Cerebellar nuclear complex (tissue), 1 donor: ENCODE results near the gene RGS14.
"Not testable (repeated sequence)": the region's sequence is repeated elsewhere in the genome, so short reads cannot be mapped to it uniquely, and the experiment has no call there.

Source experiments
- DNase-seq, 2 experiments: peaks; one replicate each; lab custom pipeline; 2025; lab: John Stamatoyannopoulos, UW

The RGS14 gene

DNA sequence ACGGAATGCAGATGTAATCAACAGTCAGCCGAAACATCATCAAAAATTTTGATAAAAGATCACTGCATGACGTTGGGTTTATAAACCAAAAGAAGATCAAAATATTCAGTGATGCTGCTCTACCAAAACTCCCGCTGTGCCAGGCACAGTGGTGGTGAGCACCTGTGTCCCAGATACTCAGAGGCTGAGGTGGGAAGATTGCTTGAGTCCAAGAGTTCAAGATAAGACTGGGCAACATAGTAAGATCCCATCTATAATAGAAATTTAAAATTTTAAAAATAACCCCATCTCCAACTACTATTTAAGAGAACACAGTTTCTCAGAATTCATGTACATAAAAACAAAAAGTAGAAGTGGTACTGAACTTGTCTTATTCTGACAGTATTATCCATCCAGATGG, 10.0 kb upstream of the RGS14 start:
- no peak for DNase-seq

DNA sequence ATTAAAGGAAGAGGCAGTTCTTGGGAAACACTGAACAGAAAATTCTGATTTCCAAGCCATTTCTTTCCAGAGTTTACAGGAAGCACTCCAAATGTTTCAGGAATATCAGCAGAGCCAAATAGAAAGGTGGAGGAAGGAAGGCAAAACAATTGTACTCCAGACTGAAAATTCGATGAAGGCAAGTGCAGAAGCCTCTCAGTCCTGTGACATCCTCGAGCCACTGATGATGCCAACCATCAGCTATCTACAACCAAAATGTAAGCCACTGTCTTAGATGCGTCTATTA, 8.4 kb upstream of the RGS14 start:
- no peak for DNase-seq

DNA sequence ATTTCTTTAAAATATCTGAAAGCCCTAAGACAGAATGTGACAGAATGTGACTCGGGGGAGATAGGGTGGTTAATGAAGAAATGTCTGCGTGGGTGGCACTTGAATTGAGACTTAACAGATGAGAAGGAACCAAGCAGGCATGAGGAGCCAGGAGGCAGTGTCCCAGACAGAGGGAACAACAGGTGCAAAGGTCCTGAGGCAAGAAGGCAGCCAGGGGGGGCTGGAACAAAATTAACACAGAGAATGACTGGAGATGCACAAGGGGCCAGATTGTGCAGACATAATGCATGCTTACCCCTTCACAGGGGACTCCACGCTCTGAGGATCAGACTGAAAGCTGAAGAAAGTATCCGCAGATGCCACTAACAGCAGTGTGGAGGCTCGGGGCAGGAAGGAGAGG, 8.0 kb upstream of the RGS14 start:
- no peak for DNase-seq

DNA sequence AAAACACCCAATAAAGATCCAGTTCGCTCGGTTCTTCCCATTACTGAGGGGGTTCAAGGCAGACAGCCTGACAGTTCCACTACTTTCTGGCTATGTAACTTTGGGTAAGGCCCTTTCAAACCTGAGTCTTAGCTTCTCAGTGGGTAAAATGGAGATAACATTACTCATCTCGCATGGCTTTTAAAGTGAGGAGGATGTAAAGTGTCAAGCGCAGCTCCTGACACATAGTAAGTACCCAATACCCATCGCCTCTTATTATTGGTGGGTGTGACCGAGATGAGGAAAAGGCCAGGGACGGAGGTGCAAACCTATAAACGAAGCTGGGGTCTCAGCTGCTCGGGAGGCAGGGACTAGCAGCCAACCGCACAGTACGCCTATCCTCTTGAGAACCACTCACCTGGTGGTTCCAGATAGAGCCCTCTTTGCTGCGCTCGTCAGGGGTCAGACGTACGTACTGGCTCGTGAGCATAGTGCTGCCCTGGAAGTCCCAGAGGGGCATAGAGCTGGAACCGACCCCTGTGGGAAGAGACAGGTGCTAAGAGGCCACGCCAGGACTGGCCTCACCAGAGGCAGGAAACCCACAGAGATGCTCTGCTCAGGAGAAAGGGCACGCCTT, 6.8 kb upstream of the RGS14 start:
- no peak for DNase-seq

DNA sequence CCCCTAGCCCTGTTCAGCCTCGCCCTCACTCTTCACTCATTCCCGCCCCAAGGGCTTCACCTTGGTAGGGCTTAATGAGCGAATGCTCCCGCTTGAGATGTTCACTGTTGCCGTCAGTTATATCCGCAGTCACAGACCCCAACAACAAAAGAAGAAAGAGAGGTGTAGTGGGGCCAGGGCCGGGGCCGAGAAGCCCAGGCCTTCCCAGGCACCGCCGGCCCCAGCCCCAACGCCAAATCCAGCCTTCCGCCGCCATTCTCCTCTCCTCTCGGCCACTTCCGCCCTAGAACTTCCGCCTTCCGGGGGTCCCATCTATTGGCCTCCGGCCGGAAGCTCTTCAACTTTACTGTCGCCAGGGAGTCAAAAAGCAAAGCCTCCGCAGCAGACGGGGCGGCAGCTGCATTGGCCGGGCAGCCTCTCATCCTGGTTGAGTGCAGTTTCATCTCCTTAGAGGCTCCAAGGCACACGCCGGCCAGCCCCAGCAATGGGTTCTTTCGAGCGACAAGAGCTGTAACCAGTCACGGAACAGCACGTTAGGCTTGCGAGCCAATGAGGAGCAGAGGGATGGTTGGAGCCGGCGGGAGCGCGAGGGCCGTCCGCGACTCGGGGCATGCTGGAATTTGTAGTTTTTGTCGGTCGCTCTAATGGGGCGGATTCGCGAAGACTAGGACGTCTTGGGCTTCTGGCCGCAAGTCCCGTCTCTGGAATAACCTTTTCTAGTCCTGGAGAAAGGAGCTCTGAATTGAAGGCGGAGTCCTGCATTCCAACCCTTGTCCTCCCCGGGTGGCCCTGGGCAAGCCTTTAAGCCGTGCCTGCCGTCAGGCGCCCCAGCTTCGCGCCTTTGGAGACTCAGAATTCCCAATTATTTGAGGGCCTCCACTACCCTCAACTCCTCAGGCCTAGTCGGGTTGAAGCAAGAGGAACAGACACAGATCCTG, 6.1 kb upstream of the RGS14 start, which contains the start of gene LMAN2:
Gene LMAN2 (minus strand): TSS at position 277 of the 938 bp plus-strand sequence. CDS start 21 bp downstream, at position 256.
- peak; percentile 80 to 81 for DNase-seq

DNA sequence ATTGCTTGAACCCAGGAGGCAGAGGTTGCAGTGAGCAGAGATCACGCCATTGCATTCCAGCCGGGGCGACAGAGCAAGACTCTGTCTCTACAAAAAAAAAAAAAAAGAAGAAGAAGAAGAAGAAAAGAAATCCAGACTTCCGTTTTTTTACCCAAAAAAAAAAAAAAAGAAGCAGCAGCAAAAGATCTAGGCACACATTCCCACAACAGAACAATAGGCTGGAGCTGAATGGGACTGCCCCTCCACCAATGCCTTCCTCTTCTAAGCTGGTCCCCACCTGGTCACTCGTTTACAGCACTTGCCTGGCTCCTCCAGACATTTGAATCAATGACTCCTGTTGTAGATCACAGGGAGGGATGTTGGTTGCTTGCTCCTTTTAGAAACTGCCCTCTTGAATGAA, 4.6 kb upstream of the RGS14 start:
- no peak for DNase-seq

DNA sequence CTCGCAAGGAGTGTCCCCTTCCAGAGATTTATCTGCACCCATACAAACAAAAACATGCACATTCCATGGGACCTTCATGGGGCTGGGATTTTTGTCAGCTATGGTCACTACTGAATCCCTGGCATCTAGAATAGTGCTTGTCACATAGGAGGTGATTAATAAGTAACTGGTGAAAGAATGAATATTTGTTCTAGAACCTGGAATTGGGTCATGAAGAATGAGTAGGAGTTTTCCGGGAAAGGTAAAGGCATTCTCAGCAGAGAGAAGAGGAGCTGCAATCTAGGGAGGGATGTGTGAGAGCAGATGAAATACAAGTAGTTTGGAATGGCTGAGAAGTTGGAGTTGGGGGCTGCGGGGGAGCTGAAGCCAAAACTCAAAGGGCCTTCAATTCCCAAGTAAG, 3.5 kb upstream of the RGS14 start:
- DNase-seq, result no peak

DNA sequence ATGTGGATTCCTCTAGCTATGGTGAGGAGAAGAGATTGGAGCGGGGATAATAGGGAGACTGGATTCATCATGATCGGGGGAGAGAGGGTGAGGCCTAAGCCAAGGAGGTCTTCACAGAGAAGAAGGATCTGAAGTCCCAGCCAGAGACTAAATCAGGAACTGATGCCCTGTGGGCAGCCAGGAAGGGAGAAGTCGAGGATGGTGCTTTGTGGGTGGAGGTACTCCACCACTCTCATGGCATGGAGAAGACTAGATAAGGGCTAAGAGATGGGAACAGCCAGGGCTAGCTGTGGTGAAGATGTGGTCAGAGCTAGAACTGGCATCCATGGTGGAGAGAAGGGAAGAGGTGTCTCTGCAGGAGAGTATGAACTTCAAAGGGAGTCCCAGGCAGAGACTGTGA, 3.0 kb upstream of the RGS14 start:
- no peak for DNase-seq

DNA sequence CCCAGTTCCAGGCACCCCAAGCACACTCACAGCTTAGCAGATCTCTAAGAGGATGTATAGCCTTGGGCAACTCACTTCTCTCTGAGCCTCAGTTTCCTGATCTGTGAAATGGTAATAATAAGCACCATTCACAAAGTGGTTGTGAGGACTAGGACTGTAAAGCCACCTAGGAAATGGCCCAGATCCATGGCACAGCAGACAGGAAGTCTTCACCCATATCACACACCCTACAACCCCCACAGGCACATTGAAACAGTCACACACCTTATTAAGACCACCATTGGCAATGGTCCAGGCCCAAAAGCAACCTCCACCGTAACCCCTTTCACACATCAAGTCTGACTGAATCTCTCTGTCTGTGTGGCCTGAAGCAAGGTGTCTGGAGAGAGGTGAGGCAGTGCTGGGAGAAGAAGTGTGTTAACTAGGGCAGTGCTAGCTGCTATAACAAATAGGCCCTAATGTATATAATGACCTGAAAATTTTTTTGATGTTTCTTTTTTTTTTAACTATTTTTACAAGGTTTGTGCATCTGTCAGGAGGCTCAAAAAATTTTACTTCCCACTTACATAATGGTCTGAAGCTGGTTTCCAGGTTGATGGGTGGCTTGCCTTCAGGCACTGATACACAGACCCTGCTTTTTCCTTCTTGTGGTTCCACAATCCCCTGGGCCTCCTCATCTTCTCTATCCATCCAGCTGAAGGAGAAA, 2.4 kb upstream of the RGS14 start:
- no peak for DNase-seq

DNA sequence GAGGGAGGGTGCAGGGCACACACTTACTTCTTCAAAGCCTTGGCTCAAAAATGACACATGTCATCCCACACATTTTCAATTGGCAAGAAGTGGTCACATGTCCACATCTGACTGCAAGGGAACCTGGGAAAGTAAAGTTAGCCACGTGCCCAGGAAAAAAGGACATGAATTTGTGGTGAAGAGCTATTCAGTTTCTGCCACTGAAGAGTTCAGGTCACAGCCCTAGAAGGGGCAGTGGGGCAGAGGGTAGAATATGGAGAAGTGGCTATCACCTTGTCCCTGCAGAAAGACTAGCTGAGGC, 1.9 kb upstream of the RGS14 start:
- DNase-seq, result no peak

DNA sequence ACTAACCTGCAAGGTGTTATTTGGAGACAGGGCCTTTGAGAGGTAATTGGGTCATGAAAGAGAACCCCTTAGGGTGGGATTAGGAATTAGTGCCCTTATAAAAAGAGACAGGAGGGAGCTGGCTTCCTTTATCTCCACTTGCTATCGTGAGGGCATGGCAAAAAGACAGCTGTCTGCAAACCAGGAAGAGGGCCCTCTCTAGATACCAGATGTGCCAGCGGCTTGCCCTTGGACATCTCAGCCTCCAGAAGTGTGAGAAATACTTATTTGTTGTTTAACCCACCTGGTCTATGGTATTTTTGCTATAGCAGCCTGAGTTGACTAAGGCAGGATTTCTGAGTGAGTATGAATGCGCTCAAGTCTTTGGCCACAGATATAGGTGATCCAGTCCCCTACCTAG, 978 bp upstream of the RGS14 start:
- DNase-seq, result no peak

DNA sequence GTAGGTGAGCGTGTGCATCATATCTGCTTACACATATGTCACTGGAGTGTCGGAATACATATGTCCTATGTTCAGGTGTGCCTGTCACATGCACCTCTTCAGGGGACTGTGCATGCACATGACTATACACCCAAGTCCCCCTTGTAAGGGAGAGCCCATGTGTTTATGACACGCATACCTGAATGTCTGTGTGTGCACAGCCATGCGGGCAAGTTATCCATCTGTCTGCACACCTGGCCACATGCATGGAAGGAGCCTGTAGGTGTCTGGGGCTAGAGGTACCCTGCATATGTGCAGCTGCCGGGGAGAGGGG, 622 bp upstream of the RGS14 start:
- DNase-seq, result no peak

DNA sequence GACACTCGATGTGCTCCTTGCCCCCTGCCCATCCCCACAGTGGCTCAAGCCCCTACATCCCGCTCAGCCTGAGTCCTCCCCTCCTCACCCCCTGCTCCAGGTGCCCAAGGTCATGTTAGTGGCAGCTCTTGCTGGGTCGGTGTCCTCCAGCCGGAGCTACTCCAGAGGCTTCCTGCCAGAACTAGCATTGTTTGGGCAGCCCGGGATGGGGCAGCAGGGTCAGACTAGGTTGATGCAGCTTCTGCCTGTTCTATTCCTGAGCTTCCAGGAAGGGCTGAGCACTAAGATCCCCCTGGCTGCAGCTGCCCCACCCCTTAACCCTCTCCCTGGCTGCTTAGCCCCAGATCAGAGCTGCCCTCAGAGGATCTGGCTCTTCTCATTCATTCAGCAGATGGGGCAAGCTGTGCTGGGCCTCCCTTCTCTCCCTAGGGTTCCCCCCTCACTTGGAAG, 671 bp downstream of the RGS14 start:
- no peak for DNase-seq

DNA sequence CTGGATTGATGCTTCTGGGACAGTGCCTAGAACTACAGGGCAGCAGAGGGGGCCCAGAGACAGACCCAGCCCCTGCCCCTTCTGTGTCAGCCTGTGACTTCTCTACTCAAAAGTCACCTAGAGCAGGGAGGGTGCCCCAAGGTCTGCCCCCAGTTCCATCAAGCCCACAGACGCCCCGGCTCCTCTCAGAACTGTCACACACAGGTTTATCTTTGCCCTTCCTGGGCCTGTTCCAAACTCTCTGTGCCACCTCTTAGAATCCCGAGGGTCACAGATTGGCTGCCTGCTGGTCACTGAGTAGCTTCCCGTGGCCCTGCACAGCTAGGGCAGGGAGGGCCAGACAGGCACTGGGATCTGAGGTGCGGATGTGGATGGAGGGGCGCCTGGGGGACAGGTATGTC, 1.7 kb downstream of the RGS14 start:
- no peak for DNase-seq

DNA sequence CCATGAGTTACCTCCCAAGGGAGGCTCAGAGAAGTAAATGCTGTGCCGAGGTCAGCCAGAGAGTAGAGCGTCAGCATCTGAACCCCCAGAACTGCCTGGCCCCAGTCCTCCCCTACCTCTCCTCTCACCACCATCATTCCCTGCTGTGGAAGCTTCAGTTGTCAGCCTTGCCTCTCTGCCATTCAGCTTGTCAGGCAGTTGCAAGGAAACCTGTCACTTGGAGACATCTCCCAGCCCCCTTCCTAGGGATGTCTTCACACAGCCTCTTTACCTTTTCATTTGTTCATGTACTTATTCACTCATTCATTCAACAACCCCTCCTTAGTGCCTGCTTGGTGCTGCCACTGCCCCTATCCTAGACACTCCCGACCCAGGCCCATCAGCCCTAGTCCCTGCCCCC, 2.1 kb downstream of the RGS14 start:
- DNase-seq, result no peak

DNA sequence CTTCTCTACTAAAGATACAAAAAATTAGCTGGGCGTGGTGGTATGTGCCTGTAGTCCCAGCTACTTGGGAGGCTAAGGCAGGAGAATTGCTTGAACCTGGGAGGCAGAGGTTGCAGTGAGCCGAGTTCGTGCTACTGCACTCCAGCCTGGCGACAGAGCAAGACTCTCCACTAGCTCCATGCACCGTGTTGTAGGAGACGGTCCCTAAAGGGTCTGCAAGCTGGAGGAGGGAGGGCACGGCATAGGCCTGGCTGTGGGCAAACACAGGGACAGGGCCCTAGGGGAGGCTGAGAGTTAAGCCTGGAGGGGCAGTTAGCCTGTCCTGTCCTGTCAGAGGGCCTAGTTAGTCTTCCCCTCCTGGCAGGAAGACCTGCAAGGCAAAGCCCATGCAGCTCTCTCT, 3.0 kb downstream of the RGS14 start:
- DNase-seq, result not testable (repeated sequence)

DNA sequence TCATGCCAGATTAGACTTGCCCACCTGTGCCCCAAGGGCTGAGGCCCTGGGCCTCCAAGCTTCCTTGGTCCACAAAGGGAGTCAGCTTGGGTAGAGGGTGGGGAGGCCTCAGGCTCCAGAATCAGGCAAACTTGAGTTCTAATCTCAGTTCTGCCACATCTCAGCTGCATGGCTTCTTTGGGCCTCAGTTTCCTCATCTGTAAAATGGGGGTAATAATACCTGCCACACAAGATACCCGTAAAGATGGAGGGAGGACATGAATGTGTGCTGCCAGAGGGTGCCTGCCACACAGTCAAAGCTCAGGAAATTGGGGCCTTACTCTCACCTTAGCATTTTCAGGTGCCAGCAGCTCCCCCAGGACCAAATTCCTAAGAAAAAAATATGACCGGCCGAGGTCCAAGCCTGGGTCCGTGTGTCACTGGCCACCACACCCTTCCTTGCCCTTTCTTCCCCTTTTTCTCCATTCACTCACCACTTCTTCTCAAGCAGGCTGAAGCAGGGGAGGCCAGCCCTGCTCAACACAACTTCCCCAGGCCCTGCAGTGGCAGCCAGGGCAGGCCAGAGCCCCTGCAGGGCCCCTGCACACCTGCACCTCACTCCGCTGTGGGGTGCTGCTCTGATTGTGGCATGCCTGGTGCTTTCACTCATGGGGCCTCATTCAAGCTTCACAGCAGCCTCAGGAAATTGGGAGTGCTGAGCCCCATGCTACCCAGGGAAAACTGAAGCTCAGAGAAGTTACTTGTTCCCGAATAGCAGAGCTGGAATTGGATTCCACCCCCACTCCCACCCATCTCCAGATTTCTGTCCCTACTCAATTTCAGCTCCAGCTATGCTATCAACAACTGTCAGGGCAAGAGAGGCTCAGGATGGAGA, 3.9 kb downstream of the RGS14 start:
- no peak for DNase-seq

DNA sequence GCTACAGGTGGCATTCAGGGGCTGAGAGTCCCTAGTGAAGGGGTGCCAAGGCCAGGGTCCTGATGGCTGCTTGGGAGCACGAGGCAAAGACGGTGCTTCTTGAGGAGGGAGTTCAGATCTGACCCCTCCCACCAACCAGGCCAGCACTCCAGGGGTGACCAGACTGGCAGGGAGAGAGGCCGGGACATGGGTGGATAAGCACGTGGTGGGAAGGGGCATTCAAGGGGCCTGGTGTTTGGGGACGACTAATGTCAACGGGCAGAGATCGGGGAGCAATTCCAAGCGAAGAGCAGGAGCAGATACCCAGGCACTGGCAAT, 4.5 kb downstream of the RGS14 start:
- DNase-seq, result no peak

DNA sequence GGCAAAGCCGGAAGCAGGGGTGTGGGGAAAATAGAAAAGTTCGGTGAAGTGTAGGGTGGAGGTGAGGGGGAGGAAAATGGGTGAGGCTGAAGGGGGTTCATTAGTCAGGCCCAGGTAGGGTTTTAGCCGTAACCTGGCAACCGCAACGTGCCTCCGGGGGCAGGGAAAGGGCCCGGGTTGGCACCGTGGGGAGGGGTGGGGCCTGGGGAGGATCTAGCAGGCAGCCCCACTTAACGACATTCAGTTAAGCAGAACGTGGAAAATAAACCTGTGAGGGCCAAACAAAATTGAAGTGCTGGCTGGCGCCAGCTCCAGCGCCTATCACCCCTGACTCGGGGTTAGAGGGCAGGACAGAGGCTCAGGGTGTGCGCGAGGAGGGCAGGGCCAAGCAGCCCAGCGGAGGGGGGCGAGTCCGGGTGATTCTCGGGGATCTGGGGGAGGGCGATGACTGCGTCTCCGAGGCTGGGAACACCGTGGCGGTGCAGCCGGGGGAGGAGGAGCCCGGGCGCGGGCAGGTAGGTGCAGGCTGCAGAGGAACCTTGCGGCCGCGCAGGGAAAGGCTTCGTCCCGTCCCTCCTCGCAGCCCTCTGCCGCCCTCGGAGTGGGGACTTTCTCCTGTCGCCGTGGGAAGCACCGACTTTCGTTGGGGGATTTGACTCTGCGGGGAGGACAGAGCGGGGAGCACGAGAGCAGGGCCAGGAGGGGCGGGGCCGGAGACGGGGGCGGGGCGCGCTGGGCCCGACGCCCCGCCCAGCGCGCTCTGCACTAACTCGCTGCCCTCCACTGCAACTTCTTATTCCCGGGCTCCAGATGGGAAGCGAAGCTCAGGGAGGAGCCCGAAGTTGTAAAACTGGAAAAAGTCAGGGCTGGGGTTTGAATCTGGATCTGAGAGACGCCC, 5.1 kb downstream of the RGS14 start:
- no peak for DNase-seq

DNA sequence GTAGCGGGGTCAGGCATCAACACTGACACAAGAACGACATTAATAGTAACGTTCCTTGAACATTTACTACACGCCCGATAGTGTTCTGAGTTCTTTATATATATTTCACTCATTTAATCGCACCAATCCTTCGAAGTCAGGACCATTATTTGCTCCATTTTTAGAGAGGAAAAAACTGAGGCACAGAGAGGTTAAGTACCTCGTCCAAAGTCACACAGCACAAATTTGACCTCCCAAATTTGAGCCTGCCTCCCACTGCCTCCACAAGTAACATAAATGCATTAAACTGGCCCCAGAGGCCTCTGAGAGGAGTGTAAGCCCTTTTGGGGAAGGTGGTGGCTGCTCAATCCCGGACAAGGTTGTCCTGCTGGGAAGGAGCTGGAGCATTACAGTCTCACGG, 5.8 kb downstream of the RGS14 start:
- DNase-seq, result no peak

DNA sequence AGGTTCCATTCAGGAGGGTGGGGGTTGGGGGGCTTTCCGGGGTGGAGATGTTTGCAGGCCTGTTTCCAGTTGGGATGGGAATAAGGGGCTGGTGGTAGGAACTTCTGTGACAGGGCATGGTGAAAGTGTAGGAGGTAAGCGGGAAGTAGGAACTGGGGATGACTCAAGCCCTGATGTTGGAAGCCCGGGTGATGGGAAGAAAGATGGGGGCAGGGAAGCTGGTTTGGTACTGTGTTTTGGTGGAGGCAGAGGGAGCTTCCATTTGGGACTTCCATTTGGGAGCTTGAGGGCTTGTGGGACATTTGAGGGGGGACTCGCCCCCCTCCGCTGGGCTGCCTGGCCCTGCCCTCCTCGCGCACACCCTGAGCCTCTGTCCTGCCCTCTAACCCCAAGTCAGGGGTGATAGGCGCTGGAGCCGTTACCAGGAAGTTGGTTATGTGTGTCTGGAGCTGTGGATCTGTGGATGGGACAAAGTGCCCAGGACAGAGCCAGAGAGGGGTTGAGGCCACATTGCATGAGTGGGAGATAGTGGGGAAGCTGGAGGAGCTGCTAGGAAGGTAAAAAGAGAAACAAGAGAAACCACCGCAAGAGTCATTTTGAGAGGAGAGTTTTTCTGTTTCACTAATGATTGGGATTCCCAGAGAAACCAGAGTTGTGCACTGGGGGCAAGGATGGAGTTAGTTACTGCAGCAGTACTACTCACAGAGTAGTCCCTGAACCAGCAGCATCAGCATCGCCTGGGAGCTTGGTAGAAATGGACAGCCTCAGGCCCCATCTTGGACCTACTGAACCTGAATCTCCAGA, 6.6 kb downstream of the RGS14 start:
- no peak for DNase-seq
